HG03064 (cell line): ENCODE data around the gene SOAT2.
"Not testable (repeated sequence)": the region's sequence is repeated elsewhere in the genome, so short reads cannot be mapped to it uniquely, and the experiment has no call there.

ENCODE experiments used
- ATAC-seq: cut with Tn5 transposase; IDR thresholded peaks from one replicate; pipeline ENCODE4 v1.9.1; 2021; ENCODE audit warnings: low read depth; ENCODE audit not compliant: unreplicated experiment

SOAT2 gene

GRCh38 chr12:53131844-53132243 lies 28.6 kb downstream of the SOAT2 start:
- no peak for ATAC-seq

GRCh38 chr12:53133722-53134121 lies 30.4 kb downstream of the SOAT2 start:
- ATAC-seq = no peak

- ATAC-seq = no peak
These were observed 40.1 kb downstream of the SOAT2 start for GRCh38 chr12:53143355-53143754.

GRCh38 chr12:53145383-53146260 lies 42.3 kb downstream of the SOAT2 start:
- no peak for ATAC-seq

- no peak for ATAC-seq
These were observed 43.9 kb downstream of the SOAT2 start for GRCh38 chr12:53147181-53147580.

GRCh38 chr12:53147653-53148052 lies 44.4 kb downstream of the SOAT2 start:
- ATAC-seq = no peak

- no peak for ATAC-seq
These were observed 47.8 kb downstream of the SOAT2 start for GRCh38 chr12:53151039-53151438.

GRCh38 chr12:53152390-53152789 lies 49.1 kb downstream of the SOAT2 start:
- ATAC-seq = no peak

- peak; percentile 89 for ATAC-seq
These were observed 56.0 kb downstream of the SOAT2 start for GRCh38 chr12:53159195-53159839.

- no peak for ATAC-seq
These were observed 56.7 kb downstream of the SOAT2 start for GRCh38 chr12:53160000-53160399.

GRCh38 chr12:53160673-53161072 lies 57.4 kb downstream of the SOAT2 start:
- no peak for ATAC-seq

- ATAC-seq = no peak
These were observed 58.0 kb downstream of the SOAT2 start for GRCh38 chr12:53161119-53161911.

- ATAC-seq = not testable (repeated sequence)
These were observed 59.7 kb downstream of the SOAT2 start for GRCh38 chr12:53163008-53163407.

- no peak for ATAC-seq
These were observed 63.6 kb downstream of the SOAT2 start for GRCh38 chr12:53166837-53167236.

- ATAC-seq = no peak
These were observed 66.4 kb downstream of the SOAT2 start for GRCh38 chr12:53169644-53170043.

- ATAC-seq = no peak
These were observed 66.9 kb downstream of the SOAT2 start for GRCh38 chr12:53170215-53170614.

- ATAC-seq = no peak
These were observed 67.8 kb downstream of the SOAT2 start for GRCh38 chr12:53170876-53171724.

- no peak for ATAC-seq
These were observed 68.5 kb downstream of the SOAT2 start for GRCh38 chr12:53171725-53172329.

- ATAC-seq = no peak
These were observed 69.1 kb downstream of the SOAT2 start for GRCh38 chr12:53172352-53172751.
